Activated naive CD8-positive, alpha-beta T cell treated with anti-CD3 and anti-CD28 coated beads, Interleukin-2, amount 10 ng/mL, durations not matched to agents 7 days and 5 days (primary cell): ENCODE measurements around the gene ROPN1L. TPM values are rescaled to one million over a fixed set of nuclear protein-coding genes. Genes with fewer than 3 reads are reported as not detected.
"Not testable (repeated sequence)": the region's sequence is repeated elsewhere in the genome, so short reads cannot be mapped to it uniquely, and the experiment has no call there.

ENCODE experiments used
- ATAC-seq: fragments of 150-1000 bp; cut with Tn5 transposase; one replicate; pipeline ENCODE4 v1.10.0; 2021; ENCODE audit warnings: low read depth, moderate library complexity
- POLR2A ChIA-PET: fragments of 350-600 bp; sonication (Branson Sonifier 250); formaldehyde crosslinking; loops from one replicate; lab custom pipeline; 2021; ENCODE audit warnings: antibody characterized with exemption; lab: Charles Lee
- DNase-seq: peaks from one replicate; pipeline ENCODE4 v3.0.0; 2021
- H3K27ac Mint-ChIP-seq: one replicate; pipeline ENCODE4 v1.8.0; 2022; ENCODE audit warnings: mild to moderate bottlenecking, mixed read lengths
- H3K27me3 Mint-ChIP-seq: one replicate; pipeline ENCODE4 v1.8.0; 2022; ENCODE audit warnings: mild to moderate bottlenecking, moderate library complexity, mixed read lengths
- H3K36me3 Mint-ChIP-seq: one replicate; pipeline ENCODE4 v1.8.0; 2021; ENCODE audit warnings: mild to moderate bottlenecking, mixed read lengths
- H3K4me1 Mint-ChIP-seq: one replicate; pipeline ENCODE4 v1.8.0; 2021; ENCODE audit warnings: mixed read lengths
- H3K4me3 Mint-ChIP-seq: one replicate; pipeline ENCODE4 v1.8.0; 2022; ENCODE audit warnings: mild to moderate bottlenecking, moderate library complexity, mixed read lengths
- H3K9me3 Mint-ChIP-seq: one replicate; pipeline ENCODE4 v1.8.0; 2021; ENCODE audit warnings: mixed read lengths
- microRNA-seq: library from miRNA; unstranded; fragments of <30 nt; microRNA quantifications from one replicate; pipeline ENCODE4 v1.2.0, GENCODE V29; 2022
- total RNA-seq, 2 experiments: library from RNA; stranded (reverse); gene quantifications; one replicate each; pipeline ENCODE4 v1.2.3, GENCODE V29; 2021

ROPN1L gene
- total RNA-seq, 2 experiments from 2014 or later, result 1.4 to 1.5 TPM

GRCh38 chr5:10509575-10509974, 67.9 kb downstream of the ROPN1L start:
- no peaks in the 10 kb centered on the region for H3K9me3 Mint-ChIP-seq
- peaks cover 10% of the 10 kb centered on the region for H3K27me3 Mint-ChIP-seq

GRCh38 chr5:10511741-10512640, 70.3 kb downstream of the ROPN1L start:
- no peak overlapping the region for H3K4me3 Mint-ChIP-seq
- DNase-seq (no peak), ATAC-seq (no peak)
- H3K4me1 Mint-ChIP-seq, result no peaks in the 10 kb centered on the region
- no peaks in the 10 kb centered on the region for H3K9me3 Mint-ChIP-seq
- POLR2A ChIA-PET, result no interaction called here
- no peaks in the 10 kb centered on the region for H3K36me3 Mint-ChIP-seq
- H3K27ac Mint-ChIP-seq, result no peak overlapping the region
- H3K27me3 Mint-ChIP-seq, result peaks cover 10% of the 10 kb centered on the region

More at GRCh38 chr5:10509575-10509974, 67.9 kb downstream of the ROPN1L start:
- Mint-ChIP-seq H3K27ac (no peak overlapping the region), H3K36me3 (no peaks in the 10 kb centered on the region), H3K4me3 (no peak overlapping the region), H3K4me1 (no peaks in the 10 kb centered on the region)
- ATAC-seq, result no peak
- no peak for DNase-seq
- POLR2A ChIA-PET, result no interaction called here

- Mint-ChIP-seq H3K4me1 (no peaks in the 10 kb centered on the region), H3K27me3 (peaks cover 10% of the 10 kb centered on the region), H3K36me3 (no peaks in the 10 kb centered on the region), H3K27ac (no peak overlapping the region), H3K9me3 (no peaks in the 10 kb centered on the region), H3K4me3 (no peak overlapping the region)
- no peak for ATAC-seq
- DNase-seq, result no peak
- POLR2A ChIA-PET, result no interaction called here
Measured at GRCh38 chr5:10513501-10514442, 72.1 kb downstream of the ROPN1L start.

GRCh38 chr5:10514572-10514971, 72.9 kb downstream of the ROPN1L start:
- H3K4me3 Mint-ChIP-seq, H3K27ac Mint-ChIP-seq, H3K4me1 Mint-ChIP-seq, H3K9me3 Mint-ChIP-seq, ATAC-seq, H3K36me3 Mint-ChIP-seq, DNase-seq, H3K27me3 Mint-ChIP-seq, POLR2A ChIA-PET: not testable (repeated sequence)

Small RNAs within 50 kb of the gene (microRNA-seq; reads per million reads assigned to microRNA genes)
- gene MIR6131, result not detected

Other genes with a start within 250 kb of the ROPN1L start
- gene ATPSCKMT, start 192.0 kb upstream of the ROPN1L start, total RNA-seq, result 10 to 100 TPM; 16.9 to 17.7 TPM
- 100 to 1,000 TPM; 170 to 182 TPM for gene CCT5, start 191.6 kb upstream of the ROPN1L start, total RNA-seq
- 1 to 10 TPM; 2.4 to 2.8 TPM for gene CMBL, start 134.0 kb upstream of the ROPN1L start, total RNA-seq
- gene MARCHF6, start 88.2 kb upstream of the ROPN1L start, total RNA-seq, result 100 to 1,000 TPM; 127 to 135 TPM
- gene ANKRD33B, start 122.2 kb downstream of the ROPN1L start, total RNA-seq, result 1 to 10 TPM; 4.4 to 4.8 TPM